ENCODE measurements around the gene LHFPL6.

Gene LHFPL6

GRCh38 chr13:39577838-39578491, 25.0 kb downstream of the LHFPL6 start:
- TF ChIP-seq FOXP2 (optimal IDR thresholded peaks at IDR 0.05; ENCODE audit: borderline replicate concordance, extremely low read depth, extremely low read length, insufficient read depth) (no peak), SIN3A (IDR thresholded peaks at IDR 0.05; ENCODE audit: borderline replicate concordance, insufficient read depth, low read length) (no peak), TAF1 (IDR thresholded peaks at IDR 0.05; ENCODE audit: borderline replicate concordance, insufficient read depth, low read length) (no peak), REST (IDR thresholded peaks at IDR 0.05; ENCODE audit: insufficient read depth in 1 of 2, low read depth in 2 of 2, low read length in 2 of 2) (no peak), POLR2AphosphoS5 (IDR thresholded peaks at IDR 0.05; ENCODE audit: low read depth, low read length) (no peak)

- TF ChIP-seq FOXP2 (optimal IDR thresholded peaks at IDR 0.05; ENCODE audit: borderline replicate concordance, extremely low read depth, extremely low read length, insufficient read depth) (no peak), SIN3A (IDR thresholded peaks at IDR 0.05; ENCODE audit: borderline replicate concordance, insufficient read depth, low read length) (no peak), REST (IDR thresholded peaks at IDR 0.05; ENCODE audit: insufficient read depth in 1 of 2, low read depth in 2 of 2, low read length in 2 of 2) (no peak), POLR2AphosphoS5 (IDR thresholded peaks at IDR 0.05; ENCODE audit: low read depth, low read length) (no peak), TAF1 (IDR thresholded peaks at IDR 0.05; ENCODE audit: borderline replicate concordance, insufficient read depth, low read length) (no peak)
These were observed 25.8 kb downstream of the LHFPL6 start for GRCh38 chr13:39577203-39577602.

GRCh38 chr13:39575641-39576238, 27.3 kb downstream of the LHFPL6 start:
- TF ChIP-seq FOXP2 (optimal IDR thresholded peaks at IDR 0.05; ENCODE audit: borderline replicate concordance, extremely low read depth, extremely low read length, insufficient read depth) (no peak), POLR2AphosphoS5 (IDR thresholded peaks at IDR 0.05; ENCODE audit: low read depth, low read length) (no peak), TAF1 (IDR thresholded peaks at IDR 0.05; ENCODE audit: borderline replicate concordance, insufficient read depth, low read length) (no peak), SIN3A (IDR thresholded peaks at IDR 0.05; ENCODE audit: borderline replicate concordance, insufficient read depth, low read length) (no peak)

- TF ChIP-seq SIN3A (IDR thresholded peaks at IDR 0.05; ENCODE audit: borderline replicate concordance, insufficient read depth, low read length) (no peak), FOXP2 (optimal IDR thresholded peaks at IDR 0.05; ENCODE audit: borderline replicate concordance, extremely low read depth, extremely low read length, insufficient read depth) (no peak), POLR2AphosphoS5 (IDR thresholded peaks at IDR 0.05; ENCODE audit: low read depth, low read length) (no peak), REST (IDR thresholded peaks at IDR 0.05; ENCODE audit: insufficient read depth in 1 of 2, low read depth in 2 of 2, low read length in 2 of 2) (no peak), TAF1 (IDR thresholded peaks at IDR 0.05; ENCODE audit: borderline replicate concordance, insufficient read depth, low read length) (no peak)
These were observed 31.4 kb downstream of the LHFPL6 start for GRCh38 chr13:39571502-39572092.

- no peak for TF ChIP-seq SIN3A (IDR thresholded peaks at IDR 0.05; ENCODE audit: borderline replicate concordance, insufficient read depth, low read length)
- no peak for TF ChIP-seq FOXP2 (optimal IDR thresholded peaks at IDR 0.05; ENCODE audit: borderline replicate concordance, extremely low read depth, extremely low read length, insufficient read depth)
- TF ChIP-seq POLR2AphosphoS5 (IDR thresholded peaks at IDR 0.05; ENCODE audit: low read depth, low read length) = no peak
- no peak for TF ChIP-seq REST (IDR thresholded peaks at IDR 0.05; ENCODE audit: insufficient read depth in 1 of 2, low read depth in 2 of 2, low read length in 2 of 2)
These were observed 35.4 kb downstream of the LHFPL6 start for GRCh38 chr13:39567569-39567968.
